K562 (cell line): ENCODE data around the gene ANO3. TPM values are rescaled to one million over a fixed set of nuclear protein-coding genes. Genes with fewer than 3 reads are reported as not detected.

Experiments used
- ATAC-seq: fragments of 200-7000 bp; cut with Tn5 transposase; 3 replicates; pipeline ENCODE4 v1.9.1; 2020; ENCODE audit warnings: moderate library complexity
- BruUV-seq: library from RNA; stranded (reverse); fragments of 400-500 nt; replicated peaks from 2 replicates; lab custom pipeline; 2021; lab: Mats Ljungman, UMichigan
- CTCF ChIA-PET: fragments of 300-600 bp; formaldehyde crosslinking; extraction: SDS; loops from one replicate; lab custom pipeline; 2021; ENCODE audit warnings: low intra/inter-chr PET ratio; lab: Yijun Ruan, JAX
- POLR2A ChIA-PET: fragments of 300-600, 350-650 bp; sonication (Branson Sonifier 250); formaldehyde crosslinking; extraction: SDS; loops from one replicate; lab custom pipeline; 2021; ENCODE audit warnings: antibody characterized with exemption, inconsistent platforms; lab: Yijun Ruan, JAX
- DNase-seq, 4 experiments: peaks; one replicate each; pipeline versions ENCODE4 v3.0.0 to v3.0.0-alpha.2; 2011 to 2018; ENCODE audit warnings: low spot score in 3 of 4, mixed read lengths in 3 of 4; ENCODE audit errors: extremely low read depth in 1 of 4
- FAIRE-seq: peaks from 2 replicates; lab custom pipeline; 2011; peaks lifted over from hg19 to GRCh38; lab: Jason Lieb, UNC
- H2AFZ ChIP-seq: 2 replicates; pipeline ENCODE4 v1.6.0; 2011; ENCODE audit warnings: low read depth, low read length, control low read depth, inconsistent platforms
- H3K27ac ChIP-seq: fragments of 200-600 bp; 3 replicates; pipeline ENCODE4 v1.8.0; 2011; ENCODE audit warnings: low read depth, mild to moderate bottlenecking, control low read depth, inconsistent platforms, low read length, moderate library complexity, mixed read lengths; ENCODE audit errors: extremely low read depth
- H3K27me3 ChIP-seq, 2 experiments: fragments of 300-600 bp in 1 of 2; 2 replicates in 1 of 2; 3 replicates in 1 of 2; pipeline versions ENCODE4 v1.6.0 to v1.8.0; 2011; ENCODE audit warnings: inconsistent platforms in 2 of 2, low read length in 2 of 2, mild to moderate bottlenecking in 1 of 2, mixed read lengths in 1 of 2, moderate library complexity in 1 of 2; ENCODE audit not compliant: control insufficient read depth in 2 of 2, insufficient read depth in 2 of 2
- H3K36me3 ChIP-seq: fragments of 300-600 bp; 3 replicates; pipeline ENCODE4 v1.8.0; 2011; ENCODE audit warnings: mild to moderate bottlenecking, low read length, inconsistent platforms; ENCODE audit not compliant: control insufficient read depth, insufficient read depth
- H3K4me1 ChIP-seq, 2 experiments: fragments of 200-600 bp in 1 of 2; replicated peaks in 1 of 2; 2 replicates in 1 of 2; 3 replicates in 1 of 2; pipeline versions ENCODE4 v1.5.1 to v1.8.0; 2011; ENCODE audit warnings: inconsistent platforms in 2 of 2, low read length in 2 of 2, mild to moderate bottlenecking in 1 of 2, mixed read lengths in 1 of 2, moderate library complexity in 1 of 2; ENCODE audit not compliant: control insufficient read depth in 2 of 2, insufficient read depth in 2 of 2
- H3K4me2 ChIP-seq: 2 replicates; pipeline ENCODE4 v1.6.1; 2011; ENCODE audit warnings: low read length, control low read depth, inconsistent platforms, mixed read lengths; ENCODE audit not compliant: insufficient read depth
- H3K4me3 ChIP-seq: fragments of 200-600 bp; sonication (generic), shearing (Covaris generic); 2 replicates; pipeline ENCODE4 v1.5.1; 2016; ENCODE audit warnings: control low read depth, inconsistent platforms
- H3K79me2 ChIP-seq: fragments of 200-600 bp; 3 replicates; pipeline ENCODE4 v1.8.0; 2011; ENCODE audit warnings: low read length, inconsistent platforms; ENCODE audit not compliant: control insufficient read depth, insufficient read depth
- H3K9ac ChIP-seq, 2 experiments: 2 replicates each; pipeline versions ENCODE4 v1.6.0 to v1.6.1; 2011; ENCODE audit warnings: low read depth in 2 of 2, low read length in 2 of 2, control low read depth in 1 of 2, inconsistent platforms in 1 of 2, mild to moderate bottlenecking in 1 of 2, mixed read lengths in 1 of 2; ENCODE audit not compliant: insufficient read depth in 1 of 2
- H3K9me1 ChIP-seq: one replicate; pipeline ENCODE4 v1.6.0; 2011; ENCODE audit warnings: inconsistent platforms, mild to moderate bottlenecking, low read length, moderate library complexity; ENCODE audit not compliant: control insufficient read depth, insufficient read depth
- H3K9me3 ChIP-seq: replicated peaks from 2 replicates; pipeline ENCODE4 v1.5.1; 2011; ENCODE audit warnings: low read depth, low read length, inconsistent platforms; ENCODE audit not compliant: control insufficient read depth, insufficient read depth
- H4K20me1 ChIP-seq: replicated peaks from 2 replicates; pipeline ENCODE4 v1.6.1; 2011; ENCODE audit warnings: low read length, inconsistent platforms, mixed read lengths; ENCODE audit not compliant: control insufficient read depth, insufficient read depth
- ELF4 ChIP-seq: fragments of 450-650 bp; formaldehyde crosslinking; IDR thresholded peaks from 2 replicates; pipeline ENCODE4 v1.4.0; 2022; ENCODE audit warnings: missing genetic modification characterization
- GABPB1 ChIP-seq: sonication (generic); formaldehyde crosslinking; IDR thresholded peaks from 2 replicates; pipeline ENCODE4 v1.8.0; 2022; ENCODE audit warnings: mild to moderate bottlenecking, missing genetic modification reagents
- ZNF316 ChIP-seq: fragments of 450-650 bp; IDR thresholded peaks from 2 replicates; pipeline ENCODE4 v1.6.1; 2016
- WGBS: fragments of 100-300 bp; shearing (Covaris generic); methylation state at CpG from one replicate; pipeline ENCODE4 v1.1.6; 2016; ENCODE audit warnings: low coverage, mixed read lengths; ENCODE audit not compliant: insufficient coverage; ENCODE audit errors: missing lambda C conversion rate; 5-methylcytosine and 5-hydroxymethylcytosine counted together
- in situ Hi-C: fragments of 300-500 bp; cut with MboI; formaldehyde crosslinking; loops from 4 replicates; pipeline ENCODE4 v1.15.0; 2018; ENCODE audit warnings: inconsistent platforms, mixed read lengths
- intact Hi-C: fragments of 100-400 bp; cut with micrococcal nuclease; formaldehyde crosslinking; loops from 2 replicates; pipeline ENCODE4 v1.14.2; 2022
- polyA plus RNA-seq, 8 experiments: library from polyadenylated mRNA; depleted of rRNA in 4 of 8; stranded (reverse) in 5 of 8; unstranded in 3 of 8; fragments of >200 nt; fragmentation: Nextera tagmentation in 2 of 8; fragmentation: Illumina TruSeq in 1 of 8; extraction: Ambion mirVana in 2 of 8; extraction: Trizol in 1 of 8; gene quantifications; 2 replicates each; pipeline versions ENCODE4 v1.2.1 to v1.2.3, GENCODE V29; 2011 to 2014; ENCODE audit warnings: inconsistent platforms in 1 of 8, missing spikeins in 1 of 8
- total RNA-seq, 7 experiments: library from RNA; depleted of rRNA in 6 of 7; stranded (reverse); fragments of >200 nt in 6 of 7; fragmentation: Illumina TruSeq in 2 of 7; extraction: Trizol in 2 of 7; gene quantifications; 2 replicates each; pipeline versions ENCODE4 v1.2.1 to v1.2.3, GENCODE V29; 2011 to 2021; ENCODE audit warnings: low replicate concordance in 1 of 7
- TF ChIP-seq, protein P1 (sequence below): fragments of 250-450 bp; sonication (Bioruptor Pico); IDR thresholded peaks from 2 replicates; pipeline ENCODE4 v1.5.0; 2020; ENCODE audit warnings: mild to moderate bottlenecking, borderline replicate concordance

ANO3 gene
- total and polyA plus RNA-seq, 9 of the 15 experiments (the other 6 are each of a cell fraction or from before 2014, with no cell fraction given) = 0.01 to 0.13 (median 0.04) TPM; not detected in 1

DNA sequence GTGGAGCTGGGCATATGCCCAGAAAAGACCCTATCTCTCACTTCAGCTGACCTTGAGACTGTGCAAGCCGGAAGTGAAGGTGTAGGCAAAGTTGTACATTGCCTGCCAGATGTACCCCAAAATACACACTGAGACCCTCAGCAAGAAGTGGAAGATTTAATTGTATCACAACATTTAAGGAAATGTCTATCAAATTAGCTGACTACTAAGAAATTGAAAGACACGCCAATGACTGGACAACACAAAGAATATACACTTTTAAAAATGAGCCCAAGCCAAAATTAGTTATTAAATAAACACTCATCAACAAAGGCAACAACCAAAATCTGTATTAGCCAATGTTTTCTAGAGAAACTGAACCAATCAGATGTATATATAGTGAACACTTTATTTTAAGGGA, 7.7 kb upstream of the ANO3 start:
- WGBS = 0% methylated on average over 2 of the region's 2 CpGs
- POLR2A ChIA-PET = no interaction called here

More for the DNA sequence above, 7.7 kb upstream of the ANO3 start:
- H3K27me3 ChIP-seq = no peaks in the 10 kb centered on the region
- no peaks in the 10 kb centered on the region for H3K36me3 ChIP-seq
- no peaks in the 10 kb centered on the region for H4K20me1 ChIP-seq
- no peaks in the 10 kb centered on the region for H3K4me1 ChIP-seq
- intact Hi-C loops (no loop called here), in situ Hi-C loops (no loop called here)
- ATAC-seq (no peak), DNase-seq (no peak), FAIRE-seq (no peak)
- H3K79me2 ChIP-seq = no peaks in the 10 kb centered on the region
- TF ChIP-seq ELF4 (CRISPR knock-in tag) (no peak), GABPB1 (CRISPR knock-in tag) (no peak), ZNF316 (peak; percentile 14; the same call in 1 of the 2 replicates)
- TF ChIP-seq, protein P1, sequence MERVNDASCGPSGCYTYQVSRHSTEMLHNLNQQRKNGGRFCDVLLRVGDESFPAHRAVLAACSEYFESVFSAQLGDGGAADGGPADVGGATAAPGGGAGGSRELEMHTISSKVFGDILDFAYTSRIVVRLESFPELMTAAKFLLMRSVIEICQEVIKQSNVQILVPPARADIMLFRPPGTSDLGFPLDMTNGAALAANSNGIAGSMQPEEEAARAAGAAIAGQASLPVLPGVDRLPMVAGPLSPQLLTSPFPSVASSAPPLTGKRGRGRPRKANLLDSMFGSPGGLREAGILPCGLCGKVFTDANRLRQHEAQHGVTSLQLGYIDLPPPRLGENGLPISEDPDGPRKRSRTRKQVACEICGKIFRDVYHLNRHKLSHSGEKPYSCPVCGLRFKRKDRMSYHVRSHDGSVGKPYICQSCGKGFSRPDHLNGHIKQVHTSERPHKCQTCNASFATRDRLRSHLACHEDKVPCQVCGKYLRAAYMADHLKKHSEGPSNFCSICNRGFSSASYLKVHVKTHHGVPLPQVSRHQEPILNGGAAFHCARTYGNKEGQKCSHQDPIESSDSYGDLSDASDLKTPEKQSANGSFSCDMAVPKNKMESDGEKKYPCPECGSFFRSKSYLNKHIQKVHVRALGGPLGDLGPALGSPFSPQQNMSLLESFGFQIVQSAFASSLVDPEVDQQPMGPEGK (CRISPR knock-in tag) = no peak
- H2AFZ ChIP-seq = no peak overlapping the region
- H3K27ac ChIP-seq = no peak overlapping the region
- no peaks in the 10 kb centered on the region for H3K9me1 ChIP-seq
- H3K9me3 ChIP-seq = no peaks in the 10 kb centered on the region
- CTCF ChIA-PET = no interaction called here
- H3K4me3 ChIP-seq = no peak overlapping the region
- H3K9ac ChIP-seq = no peak overlapping the region
- no peak overlapping the region for H3K4me2 ChIP-seq
- no TSS peak for BruUV-seq
